ENCODE results near the gene FAM3B.
"Not testable (repeated sequence)": the region's sequence is repeated elsewhere in the genome, so short reads cannot be mapped to it uniquely, and the experiment has no call there.

The FAM3B gene, protein sequence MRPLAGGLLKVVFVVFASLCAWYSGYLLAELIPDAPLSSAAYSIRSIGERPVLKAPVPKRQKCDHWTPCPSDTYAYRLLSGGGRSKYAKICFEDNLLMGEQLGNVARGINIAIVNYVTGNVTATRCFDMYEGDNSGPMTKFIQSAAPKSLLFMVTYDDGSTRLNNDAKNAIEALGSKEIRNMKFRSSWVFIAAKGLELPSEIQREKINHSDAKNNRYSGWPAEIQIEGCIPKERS

DNA sequence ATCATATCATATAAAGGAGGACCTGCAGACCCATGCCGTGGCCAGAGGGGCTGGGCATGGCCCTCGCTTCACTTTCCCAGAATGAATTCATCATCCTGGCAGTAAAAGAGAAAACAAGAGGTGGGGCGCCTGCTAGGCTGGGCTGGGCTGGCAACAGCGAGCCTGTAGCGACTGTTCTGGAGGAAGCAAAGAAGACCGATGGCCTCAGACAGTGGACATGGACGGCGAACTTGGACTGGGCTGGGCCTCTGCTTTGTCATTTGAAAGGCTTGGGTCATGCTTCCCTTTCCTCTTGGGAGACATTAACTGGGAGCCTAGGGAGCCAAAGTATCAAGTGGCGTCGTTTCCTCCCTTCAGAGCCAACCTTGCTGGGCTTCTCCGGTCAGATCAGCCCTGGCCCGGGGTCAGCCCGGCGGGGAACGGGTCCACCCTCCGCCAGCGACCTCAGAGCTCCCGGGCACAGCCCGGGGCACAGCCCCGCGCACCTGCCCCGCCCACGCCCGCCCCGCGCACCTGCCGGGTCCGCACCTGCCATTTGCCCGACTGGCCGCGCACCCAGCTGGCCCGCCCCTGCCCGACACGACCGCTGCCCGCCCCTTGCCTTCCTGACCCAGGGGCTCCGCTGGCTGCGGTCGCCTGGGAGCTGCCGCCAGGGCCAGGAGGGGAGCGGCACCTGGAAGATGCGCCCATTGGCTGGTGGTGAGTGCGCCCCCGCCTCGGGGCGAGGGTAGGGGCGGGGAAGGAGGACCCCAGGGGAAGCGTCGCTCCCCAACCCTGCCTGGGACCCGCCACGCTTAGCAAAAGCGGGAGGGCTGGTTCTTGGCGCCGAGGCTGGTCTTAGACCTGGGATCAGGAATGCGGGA, at the start of gene FAM3B:
Gene FAM3B (plus strand): TSS at position 602 of the 863 bp plus-strand sequence. CDS start 79 bp downstream, at position 681.
- DNase-seq, result peak; percentile 34

DNA sequence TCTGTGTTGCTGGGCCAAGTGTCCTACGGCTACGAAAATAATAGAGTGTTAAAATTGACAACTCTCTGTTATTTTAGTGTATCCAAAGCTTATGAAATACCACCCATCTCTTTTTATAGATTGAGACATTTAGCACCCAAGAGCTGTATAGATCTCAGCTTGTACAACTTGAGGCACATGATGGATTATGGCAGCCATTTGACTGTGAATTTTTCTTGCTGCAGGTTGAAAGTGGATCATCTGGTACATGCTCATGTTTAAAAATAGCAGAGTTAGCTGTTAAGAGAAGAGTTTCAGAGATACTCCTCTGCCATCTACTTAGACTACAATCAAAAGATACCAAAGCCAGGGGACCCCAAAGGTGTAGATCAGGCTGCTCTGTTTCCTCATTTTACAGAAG, 49.3 kb upstream of the FAM3B start:
- DNase-seq, result no peak

DNA sequence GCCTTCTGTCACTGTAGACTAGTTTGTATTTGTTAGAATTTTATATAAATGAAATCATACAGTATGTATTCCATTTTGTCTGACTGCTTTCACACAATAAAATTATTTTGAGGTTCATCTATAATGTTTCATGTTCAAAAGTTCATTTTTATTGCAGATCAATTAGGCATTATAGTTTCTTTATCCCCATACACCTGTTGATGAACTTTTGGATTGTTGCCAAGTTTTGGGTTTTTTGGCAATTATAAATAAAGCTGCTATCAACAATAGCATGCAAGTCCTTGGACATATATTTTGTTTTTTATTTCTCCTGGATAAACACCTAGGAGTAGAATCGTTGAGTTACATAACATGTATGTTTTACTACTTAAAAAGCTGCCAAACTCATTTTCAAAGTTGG, 47.1 kb upstream of the FAM3B start:
- no peak for DNase-seq

DNA sequence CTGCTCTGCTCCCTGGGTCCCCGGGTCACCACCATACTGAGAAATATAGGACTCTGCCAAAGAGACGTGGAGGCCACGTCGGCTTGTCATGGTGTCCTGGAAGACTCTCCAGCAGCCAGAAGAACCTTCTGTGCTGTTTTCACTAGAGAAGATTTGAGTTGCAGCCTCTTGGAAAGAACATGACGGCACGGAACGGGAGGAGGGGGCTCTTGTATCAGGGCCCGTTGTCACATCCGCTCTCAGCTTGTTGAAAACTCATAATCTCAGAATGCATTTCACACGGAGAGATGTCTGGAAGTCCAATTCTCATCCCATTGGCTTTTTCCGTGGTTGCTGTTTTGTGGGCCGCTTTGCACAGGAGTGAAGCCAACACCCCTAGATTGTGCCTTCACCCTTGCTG, 39.4 kb upstream of the FAM3B start:
- no peak for DNase-seq

DNA sequence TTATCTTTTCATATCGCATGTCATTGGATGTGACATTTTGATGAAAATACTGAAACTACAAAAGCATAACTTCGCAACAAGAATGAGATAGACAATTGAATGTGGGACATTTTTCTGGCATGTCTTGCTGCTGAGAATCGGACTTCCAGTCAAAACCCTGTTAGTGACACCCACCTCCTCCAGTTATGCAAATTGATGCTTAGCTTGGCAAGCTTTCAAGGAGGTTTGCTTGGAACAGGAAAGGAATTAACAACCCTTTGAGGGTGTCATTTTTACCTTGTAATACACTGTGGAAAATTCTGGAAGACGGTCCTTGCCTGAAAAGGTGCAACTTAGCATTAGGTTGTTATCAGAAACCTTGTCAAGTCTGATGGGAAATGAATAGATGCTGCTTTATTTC, 38.8 kb upstream of the FAM3B start:
- DNase-seq, result peak; percentile 0

DNA sequence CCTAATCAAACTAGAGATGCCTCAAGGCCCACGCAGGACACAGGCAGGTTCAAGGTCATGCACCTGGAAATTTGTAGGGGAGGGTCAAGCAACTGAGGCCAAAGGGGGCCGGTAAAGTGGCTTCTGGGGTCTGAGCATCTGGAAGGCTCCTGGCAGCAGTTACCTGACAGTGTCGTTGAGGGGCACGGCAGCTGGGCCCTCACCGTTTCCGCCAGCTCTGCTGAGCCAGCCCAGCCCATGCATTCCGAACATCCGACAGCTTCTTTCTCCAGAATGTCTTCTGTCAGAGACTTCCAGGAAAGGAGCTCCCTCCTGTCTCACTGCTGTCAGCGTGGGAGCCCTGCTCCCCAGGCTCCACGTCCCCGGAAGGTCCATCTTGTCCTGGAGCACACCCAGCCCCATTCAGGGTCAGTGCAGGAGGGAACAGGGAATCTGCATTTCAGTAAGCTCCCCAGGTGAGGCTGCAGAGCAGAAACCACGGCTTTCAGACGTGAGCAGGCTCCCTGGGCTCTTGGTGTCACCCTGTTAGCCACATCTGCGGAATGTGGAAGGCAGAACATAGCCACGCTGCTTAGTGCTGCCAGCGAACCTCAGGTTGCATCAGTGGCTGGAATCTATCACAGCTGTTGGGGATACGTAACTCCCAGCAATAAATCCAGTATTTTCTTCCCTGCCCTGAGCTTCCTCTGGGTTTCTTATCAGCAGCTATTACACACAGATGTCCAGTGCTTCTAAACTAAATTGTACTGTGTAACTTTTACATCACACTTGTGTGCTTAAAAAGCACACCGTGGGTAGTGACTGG, 36.3 kb upstream of the FAM3B start:
- no peak for DNase-seq

DNA sequence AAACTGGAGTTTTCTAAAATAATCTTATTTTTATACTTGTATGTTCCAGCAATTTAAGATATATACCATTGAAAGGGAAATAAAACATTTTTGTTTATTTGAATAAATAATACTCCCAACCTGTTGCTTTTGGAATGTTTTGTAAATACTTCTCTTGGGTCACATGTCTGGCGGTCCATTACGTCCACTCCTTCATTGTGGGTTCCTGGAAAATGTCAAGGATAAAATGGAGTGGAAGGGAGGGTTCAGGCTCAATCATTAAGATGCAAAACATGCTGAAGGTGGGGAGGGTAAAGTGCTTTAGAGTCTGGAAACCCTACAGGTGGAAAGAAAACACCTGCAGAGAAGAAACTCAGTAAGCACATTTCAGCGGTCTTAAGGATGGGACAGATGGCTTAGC, 34.2 kb upstream of the FAM3B start:
- no peak for DNase-seq

DNA sequence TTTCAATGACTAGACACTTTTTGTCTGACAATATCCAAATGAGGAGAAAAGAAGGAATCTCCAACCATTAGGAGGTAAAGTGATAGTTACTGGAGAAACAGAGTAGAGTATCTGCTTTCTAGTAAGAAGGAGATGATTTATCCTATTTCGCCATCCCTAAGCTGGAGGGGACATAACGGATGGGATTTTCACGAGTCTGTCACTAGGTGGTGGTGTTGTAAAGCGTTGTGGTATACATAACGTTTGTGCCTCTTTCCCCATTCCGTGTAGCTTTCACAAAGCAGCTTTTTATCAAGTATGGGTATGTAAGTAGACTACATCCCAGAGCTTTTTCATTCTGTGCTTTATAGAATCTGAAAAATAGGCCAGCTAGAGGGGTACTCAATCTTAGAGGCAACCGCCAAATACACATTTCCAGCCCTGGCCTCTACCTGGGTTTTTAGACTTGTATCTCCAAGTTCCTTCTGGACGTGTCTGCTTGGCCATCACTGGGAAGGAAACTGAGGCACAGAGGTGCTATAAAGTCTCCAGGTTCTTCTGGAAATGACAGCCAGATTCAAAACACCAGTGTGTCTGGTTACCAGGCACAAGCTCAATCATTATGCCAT, 33.3 kb upstream of the FAM3B start:
- peak; percentile 90 for DNase-seq

DNA sequence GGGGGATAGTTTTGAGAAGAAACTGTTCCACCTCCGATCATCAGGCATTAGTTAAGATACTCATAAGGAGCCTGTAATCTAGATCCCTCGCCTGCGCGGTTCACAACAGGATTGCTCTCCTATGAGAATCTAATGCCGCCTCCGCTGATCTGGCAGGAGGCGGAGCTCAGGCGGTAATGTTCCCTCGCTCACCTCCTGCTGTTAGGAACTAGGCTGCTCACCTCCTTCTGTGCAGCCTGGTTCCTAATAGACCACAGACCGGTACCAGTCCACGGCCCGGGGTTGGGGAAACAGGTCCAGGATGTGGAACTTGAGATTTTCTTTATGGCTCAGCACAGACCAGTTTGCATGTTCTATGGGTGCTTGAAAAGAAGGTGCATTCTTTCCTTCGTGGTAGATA, 27.2 kb upstream of the FAM3B start:
- DNase-seq, result no peak

DNA sequence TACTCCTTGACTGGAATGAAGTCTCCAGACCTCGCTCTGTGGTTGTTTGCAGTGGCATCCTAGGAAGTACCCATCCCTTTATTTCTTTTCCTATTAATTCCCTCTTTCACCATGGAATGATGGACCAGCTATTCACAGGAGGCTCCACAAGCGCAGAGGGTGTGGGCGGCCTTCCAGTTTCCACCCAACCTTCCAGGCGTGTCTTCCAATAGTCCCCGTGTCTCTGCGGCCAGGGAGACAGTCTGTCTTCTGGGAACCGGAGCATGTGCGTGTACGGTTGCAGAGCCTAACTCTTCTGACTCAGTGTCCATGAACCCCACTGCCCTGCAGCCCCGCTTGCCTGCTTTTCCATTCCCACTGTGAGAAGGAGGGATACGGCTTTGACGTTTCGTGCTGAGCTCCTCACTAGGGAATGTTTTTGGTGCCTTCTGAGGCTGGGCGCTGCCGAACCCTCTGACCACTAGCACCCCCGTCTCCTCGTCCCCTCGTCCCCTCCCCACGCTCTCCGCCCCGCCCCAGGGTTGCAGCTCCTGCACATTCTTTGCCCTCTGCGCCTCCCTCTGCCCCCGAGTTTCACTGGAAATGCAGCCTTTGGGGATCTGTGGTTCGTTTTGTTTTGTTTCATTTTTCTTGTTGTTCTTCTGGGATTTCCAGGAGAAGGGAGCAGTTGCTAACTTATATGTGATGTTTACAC, 26.3 kb upstream of the FAM3B start:
- DNase-seq, result no peak

DNA sequence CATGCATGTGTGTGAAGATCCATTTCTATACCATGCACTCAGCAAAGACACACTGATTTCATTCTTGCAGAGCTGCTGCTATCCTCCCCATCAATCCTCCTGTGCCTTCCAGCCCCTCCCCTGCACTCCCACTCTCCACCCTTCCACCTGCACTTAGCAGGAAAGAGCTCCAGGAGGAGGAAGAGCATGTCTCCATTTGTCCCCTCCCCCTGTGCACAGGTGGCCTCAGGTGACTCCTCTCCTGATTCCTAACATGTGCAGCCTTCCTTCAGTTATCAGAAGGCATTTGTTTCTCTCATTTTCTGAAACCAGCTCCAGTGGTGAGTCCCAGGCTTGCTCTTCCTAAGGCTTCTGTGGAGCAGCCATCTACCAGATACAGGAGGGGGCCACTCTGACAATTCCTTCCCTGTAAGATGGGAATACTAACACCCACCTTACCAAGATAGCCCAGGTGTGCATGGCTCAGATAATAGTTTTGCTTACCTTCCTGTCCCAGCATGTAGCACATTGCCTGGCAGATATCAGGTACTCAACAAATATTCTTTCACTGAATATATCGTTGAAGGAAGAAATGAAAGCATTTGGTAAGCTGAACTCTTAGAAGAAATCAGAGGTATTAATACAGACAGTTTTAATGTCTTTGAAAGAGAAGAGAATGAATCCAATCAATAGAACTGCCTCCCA, 21.9 kb upstream of the FAM3B start:
- peak; percentile 11 for DNase-seq

DNA sequence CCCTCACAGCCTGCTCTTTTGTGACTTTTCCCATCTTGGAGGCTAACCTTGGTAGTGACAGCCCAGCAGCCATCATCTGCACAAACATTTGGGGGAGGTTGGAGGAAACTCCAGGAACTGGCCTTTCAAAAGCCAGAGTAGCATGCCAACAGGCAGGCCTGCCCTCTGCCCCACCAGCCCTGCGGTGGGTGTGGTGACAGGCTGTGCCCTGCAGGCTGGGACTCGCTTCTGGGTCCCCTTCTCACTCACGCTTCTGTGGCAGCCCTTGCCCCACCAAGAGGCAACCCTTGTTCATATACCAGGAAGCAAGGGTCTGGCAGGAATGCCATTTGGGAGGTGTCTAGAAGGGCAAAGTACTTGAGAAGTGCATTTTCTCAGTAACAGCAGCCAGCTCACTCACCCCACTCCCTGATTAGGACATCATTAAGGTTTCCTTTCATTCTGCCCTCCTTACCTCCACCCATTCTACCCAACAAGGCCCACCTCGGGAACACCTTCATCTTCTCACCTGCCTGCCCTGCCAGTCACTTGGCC, 20.8 kb upstream of the FAM3B start:
- no peak for DNase-seq

DNA sequence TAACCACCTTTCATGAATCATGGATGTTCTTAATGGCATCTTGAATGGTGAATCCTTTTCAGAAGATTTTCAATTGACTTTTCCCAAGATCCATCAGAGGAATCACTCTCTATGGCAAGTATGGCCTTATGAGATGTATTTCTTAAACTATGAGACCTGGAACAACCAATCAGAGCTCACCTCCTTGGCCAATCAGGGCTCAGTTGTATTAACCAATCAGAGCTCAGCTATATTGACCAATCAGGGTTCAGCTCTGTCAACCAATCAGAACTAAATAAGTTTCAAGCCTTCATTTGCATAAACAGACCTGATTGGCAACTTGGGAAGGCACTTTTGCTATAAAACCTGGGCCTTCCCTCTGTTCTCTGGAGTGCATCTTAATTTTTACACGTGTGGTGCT, 13.6 kb upstream of the FAM3B start:
- no peak for DNase-seq

DNA sequence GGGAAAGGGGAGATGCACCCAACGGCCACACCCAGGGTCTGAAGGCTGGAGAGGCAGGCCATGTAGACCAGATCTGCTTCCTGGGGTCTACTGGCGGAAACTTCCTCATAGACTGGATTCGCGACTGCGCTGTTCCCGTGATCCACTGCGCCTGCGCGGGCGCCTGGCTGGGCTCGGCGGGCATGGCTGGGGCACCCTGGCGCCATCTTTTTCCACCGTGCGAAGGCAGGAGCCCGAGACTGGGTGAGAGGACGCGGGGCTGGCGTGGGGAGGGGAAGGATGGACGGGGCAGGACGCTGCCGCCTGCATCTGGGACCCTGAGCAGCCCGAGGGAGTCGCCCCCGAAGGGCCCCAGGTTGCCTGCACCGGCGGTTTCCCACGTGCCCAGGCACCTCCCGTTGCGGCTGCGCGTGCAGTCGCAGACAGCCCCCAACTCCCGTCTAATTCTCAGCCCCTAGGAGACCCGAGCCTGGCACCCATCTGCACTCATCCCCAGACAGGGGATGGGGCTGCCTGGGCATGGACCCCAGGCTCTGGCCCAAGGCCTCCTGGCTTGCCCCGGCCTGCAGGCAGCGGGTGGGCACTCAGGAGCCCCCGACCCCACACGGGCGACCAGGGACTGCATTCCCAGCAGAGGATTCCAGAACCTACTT, 12.4 kb upstream of the FAM3B start:
- DNase-seq, result no peak

DNA sequence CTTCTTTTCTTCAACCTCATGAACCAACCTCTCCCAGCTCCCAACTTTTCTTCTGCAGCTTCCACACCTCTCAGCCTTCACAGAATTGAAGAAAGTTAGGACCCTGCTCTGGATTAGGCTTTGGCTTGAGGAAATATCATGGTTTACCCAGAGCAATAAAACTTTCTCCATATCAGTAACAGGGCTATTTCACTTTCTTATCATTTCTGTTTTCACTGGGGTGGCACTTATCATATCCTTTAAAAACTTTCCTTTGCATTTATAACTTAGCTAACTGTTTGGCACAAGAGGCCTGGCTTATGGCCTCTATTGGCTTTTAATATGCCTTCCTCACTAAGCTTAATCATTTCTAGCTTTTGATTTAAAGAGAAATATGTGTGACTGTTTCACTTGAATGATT, 9.4 kb upstream of the FAM3B start:
- no peak for DNase-seq

DNA sequence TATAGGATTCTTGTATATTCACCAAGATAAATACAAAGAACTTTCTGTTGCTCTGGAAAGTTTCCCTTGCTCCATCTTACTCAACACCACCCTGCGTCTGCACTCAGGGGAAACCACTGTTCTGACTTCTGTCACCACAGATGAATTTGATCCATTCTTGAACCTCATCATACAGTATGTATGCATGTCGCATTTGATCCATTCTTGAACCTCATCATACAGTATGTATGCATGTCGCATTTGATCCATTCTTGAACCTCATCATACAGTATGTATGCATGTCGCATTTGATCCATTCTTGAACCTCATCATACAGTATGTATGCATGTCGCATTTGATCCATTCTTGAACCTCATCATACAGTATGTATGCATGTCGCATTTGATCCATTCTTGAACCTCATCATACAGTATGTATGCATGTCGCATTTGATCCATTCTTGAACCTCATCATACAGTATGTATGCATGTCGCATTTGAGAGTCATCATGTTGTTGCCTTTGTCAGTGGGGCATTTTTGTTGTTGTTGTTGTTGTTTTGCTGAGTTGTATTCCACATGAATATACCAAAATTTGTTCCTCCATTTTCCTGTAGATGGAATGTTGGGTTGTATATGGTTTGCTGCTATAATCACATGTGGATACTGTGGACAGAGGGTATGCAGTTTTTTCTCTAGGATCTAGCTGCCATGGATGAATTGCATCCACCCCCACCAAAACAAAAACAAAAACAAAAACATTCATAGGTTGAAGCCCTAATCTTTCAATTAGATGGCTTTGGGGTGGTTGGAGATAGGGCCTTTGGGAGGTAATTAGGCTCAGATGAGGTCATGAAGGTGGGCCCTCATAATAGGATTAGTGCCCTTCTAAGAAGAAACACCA, 3.1 kb upstream of the FAM3B start:
- DNase-seq, result not testable (repeated sequence)

DNA sequence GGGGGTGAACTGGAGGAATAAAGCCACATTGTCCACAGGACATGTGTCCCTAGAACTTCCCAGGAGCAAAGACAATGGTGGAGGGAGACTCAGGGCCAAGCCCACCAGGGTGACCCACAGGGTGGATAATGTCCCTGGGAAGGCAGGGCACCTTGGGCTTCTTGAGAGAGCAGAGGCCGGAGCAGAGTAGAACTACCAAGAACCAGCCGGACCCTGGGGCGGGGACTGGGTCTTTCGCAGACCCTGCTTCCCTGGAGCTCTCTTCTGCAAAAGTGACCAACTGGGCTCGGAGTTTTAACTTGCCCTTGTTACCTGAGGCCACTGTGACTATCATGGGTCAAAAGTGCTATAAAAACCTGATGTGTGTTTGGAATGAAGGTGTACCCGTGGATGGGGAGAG, 875 bp upstream of the FAM3B start:
- no peak for DNase-seq

DNA sequence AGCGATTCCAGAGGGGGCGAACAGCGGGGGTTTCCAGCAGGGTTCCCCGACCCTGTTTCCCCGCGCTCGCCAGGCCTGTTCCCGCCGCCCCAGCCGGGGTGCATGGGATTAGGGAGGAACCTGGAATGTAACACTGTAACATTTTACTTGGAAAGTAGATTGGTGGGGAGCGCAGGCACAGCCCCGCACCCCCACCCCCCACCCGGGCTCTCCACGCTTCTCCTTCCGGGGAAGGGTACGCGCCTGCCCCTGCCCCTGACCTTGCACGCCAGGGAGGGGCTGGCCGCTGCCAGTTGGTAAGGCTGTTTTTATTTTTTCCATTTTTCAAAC, 427 bp downstream of the FAM3B start:
- DNase-seq, result no peak

DNA sequence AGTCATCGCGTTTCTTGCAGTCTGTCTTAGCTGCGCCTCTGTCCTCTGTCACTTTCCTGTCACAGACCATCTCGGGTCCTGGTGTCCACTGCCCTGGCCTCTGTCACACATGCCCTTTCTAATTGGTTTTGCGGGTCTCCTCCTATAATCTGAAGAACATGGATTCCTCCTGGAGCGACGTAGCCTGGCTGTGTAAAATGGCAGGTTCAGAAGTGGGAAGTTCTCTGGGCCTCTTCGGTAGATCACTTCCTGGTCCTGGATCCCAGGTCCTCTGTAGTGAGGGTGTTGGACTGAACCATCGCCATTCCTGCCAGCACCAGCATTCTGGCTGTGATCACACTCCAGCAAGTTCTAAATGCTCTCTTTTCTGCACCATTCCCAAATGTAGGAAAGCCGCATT, 857 bp downstream of the FAM3B start:
- peak; percentile 30 for DNase-seq

DNA sequence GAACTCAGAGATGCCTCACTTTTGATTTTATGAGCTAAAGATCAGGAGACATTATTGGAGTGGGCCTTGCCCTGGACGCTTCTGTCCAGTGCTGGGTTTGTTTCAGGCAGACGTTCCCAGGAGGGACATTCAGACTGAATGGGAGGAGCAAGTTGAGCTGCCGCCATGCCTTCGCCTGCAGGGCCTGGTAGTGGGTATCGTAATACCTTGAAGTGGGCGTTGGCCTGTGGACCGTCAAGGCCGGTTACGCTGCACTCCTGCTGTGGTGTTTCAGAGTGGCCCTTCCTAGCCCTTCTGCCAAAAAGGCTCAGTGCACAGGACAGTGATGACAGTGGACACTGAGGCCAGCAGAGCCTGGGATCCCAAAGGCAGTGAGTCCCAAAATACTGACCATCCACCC, 1.6 kb downstream of the FAM3B start:
- DNase-seq, result no peak

All from NCI-H2029 treated with DMSO at 0.1 percent for 48 hours (cell line).